Upper lobe of left lung (tissue), 6 donors: ENCODE measurements around the gene RSRP1. TPM values are rescaled to one million over a fixed set of nuclear protein-coding genes. Genes with fewer than 3 reads are reported as not detected.

Source experiments
- ATAC-seq, 2 donors: fragments of 200-7000 bp; cut with Tn5 transposase; one replicate each; pipeline ENCODE4 v1.9.1; 2022; ENCODE audit warnings: mild to moderate bottlenecking in 2 of 2, moderate library complexity in 2 of 2; ENCODE audit not compliant: low FRiP score in 2 of 2
- DNase-seq, 2 donors: peaks; one replicate each; pipeline ENCODE4 v3.0.0-alpha.2; 2019 to 2020
- H3K27ac ChIP-seq, 4 donors: fragments of 200-600 bp; sonication (generic); one replicate each; pipeline ENCODE4 v1.5.1; 2016 to 2019
- H3K27me3 ChIP-seq, 4 donors: fragments of 200-600 bp; sonication (generic); one replicate each; pipeline ENCODE4 v1.5.1; 2017 to 2019
- H3K36me3 ChIP-seq, 4 donors: fragments of 200-600 bp; sonication (generic); one replicate each; pipeline ENCODE4 v1.5.1; 2016 to 2019
- H3K4me1 ChIP-seq, 4 donors: fragments of 200-600 bp; sonication (generic); one replicate each; pipeline ENCODE4 v1.5.1; 2018 to 2019
- H3K4me3 ChIP-seq, 4 donors: fragments of 200-600 bp; sonication (generic); one replicate each; pipeline ENCODE4 v1.5.1; 2017 to 2019; ENCODE audit warnings: mild to moderate bottlenecking in 2 of 4, moderate library complexity in 1 of 4
- H3K9me3 ChIP-seq, 4 donors: fragments of 200-600 bp; sonication (generic); one replicate each; pipeline ENCODE4 v1.5.1; 2018 to 2019
- CTCF ChIP-seq, 6 experiments: fragments of 450-650 bp in 4 of 6; fragments of 200-600 bp in 2 of 6; sonication (generic) in 2 of 6; IDR thresholded peaks; one replicate each; pipeline ENCODE4 v1.5.1; 2016 to 2019; ENCODE audit warnings: antibody characterized with exemption in 6 of 6
- EP300 ChIP-seq, 4 donors: sonication (generic); formaldehyde crosslinking; IDR thresholded peaks; one replicate each; pipeline ENCODE4 v1.5.1; 2017; ENCODE audit warnings: antibody characterized with exemption in 4 of 4, control low read depth in 2 of 4
- POLR2A ChIP-seq, 4 donors: fragments of 450-650 bp; IDR thresholded peaks; one replicate each; pipeline ENCODE4 v1.5.1; 2016 to 2017; ENCODE audit warnings: antibody characterized with exemption in 4 of 4, mild to moderate bottlenecking in 2 of 4
- POLR2AphosphoS5 ChIP-seq, 2 donors: sonication (generic); formaldehyde crosslinking; IDR thresholded peaks; one replicate each; pipeline ENCODE4 v1.5.1; 2017; ENCODE audit warnings: antibody characterized with exemption in 2 of 2
- WGBS, 2 donors: methylation state at CpG; one replicate each; pipeline ENCODE4 v1.1.5; 2017 to 2018; 5-methylcytosine and 5-hydroxymethylcytosine counted together
- total RNA-seq, 6 donors: library from RNA; depleted of rRNA in 4 of 6; stranded (reverse); fragments of >200 nt in 4 of 6; gene quantifications; one replicate each; pipeline versions ENCODE4 v1.1.0 to v1.2.1, GENCODE V29; 2016 to 2021
- donor health status: DM: no; HTN: no; CAD: no; lungs with moderate emphysema.
- donor health status: DM: no; HTN: yes; CAD: no; lungs with severe emphysema.

RSRP1 gene
- total RNA-seq, 6 donors from 2014 or later = 62.0 to 563 (median 161) TPM

GRCh38 chr1:25257196-25257595 lies 9.9 kb upstream of the RSRP1 start:
- H3K9me3 ChIP-seq = no peaks in the 10 kb centered on the region
- H3K27me3 ChIP-seq = no peaks in the 10 kb centered on the region
- no peak for TF ChIP-seq CTCF (IDR thresholded peaks at IDR 0.05)
- no peak for TF ChIP-seq EP300 (IDR thresholded peaks at IDR 0.05)
- TF ChIP-seq POLR2AphosphoS5 (IDR thresholded peaks at IDR 0.05) = no peak
- no peak for TF ChIP-seq POLR2A (IDR thresholded peaks at IDR 0.05)
- peaks cover 0 to 10% (median 6%) of the 10 kb centered on the region in 4 donors for H3K4me1 ChIP-seq
- H3K27ac ChIP-seq = no peak overlapping the region
- no peaks in the 10 kb centered on the region for H3K36me3 ChIP-seq
- no peak overlapping the region for H3K4me3 ChIP-seq
- no peak for DNase-seq
- 51 to 71% methylated on average over 1 of the region's 1 CpG for WGBS, 2 donors
- no peak for ATAC-seq

GRCh38 chr1:25256578-25256965 lies 9.3 kb upstream of the RSRP1 start:
- Histone ChIP-seq H3K27ac (no peak overlapping the region), H3K4me1 (peaks cover 0 to 10% (median 6%) of the 10 kb centered on the region in 4 donors), H3K9me3 (no peaks in the 10 kb centered on the region), H3K4me3 (no peak overlapping the region), H3K27me3 (no peaks in the 10 kb centered on the region), H3K36me3 (no peaks in the 10 kb centered on the region)
- no peak for DNase-seq
- 88 to 96% methylated on average over 5 of the region's 5 CpGs for WGBS, 2 donors
- no peak for ATAC-seq
- no peak for TF ChIP-seq POLR2A (IDR thresholded peaks at IDR 0.05)
- TF ChIP-seq EP300 (IDR thresholded peaks at IDR 0.05) = no peak
- no peak for TF ChIP-seq POLR2AphosphoS5 (IDR thresholded peaks at IDR 0.05)
- no peak for TF ChIP-seq CTCF (IDR thresholded peaks at IDR 0.05)

- ATAC-seq (no peak), DNase-seq (no peak)
- Histone ChIP-seq H3K9me3 (no peaks in the 10 kb centered on the region), H3K27me3 (no peaks in the 10 kb centered on the region), H3K4me3 (no peak overlapping the region), H3K27ac (no peak overlapping the region), H3K4me1 (peaks cover 0 to 9% (median 5%) of the 10 kb centered on the region in 4 donors), H3K36me3 (no peaks in the 10 kb centered on the region)
- TF ChIP-seq POLR2AphosphoS5 (IDR thresholded peaks at IDR 0.05) = no peak
- WGBS, 2 donors = 81 to 84% methylated on average over 18 of the region's 18 CpGs
Measured at GRCh38 chr1:25255706-25256577, 8.7 kb upstream of the RSRP1 start.

GRCh38 chr1:25253911-25254310 lies 6.7 kb upstream of the RSRP1 start:
- Histone ChIP-seq H3K27ac (peak overlapping the region in 1 of 4 donors; percentile 42), H3K4me1 (peaks cover 0 to 3% (median 0%) of the 10 kb centered on the region in 4 donors), H3K4me3 (no peak overlapping the region), H3K9me3 (no peaks in the 10 kb centered on the region), H3K27me3 (no peaks in the 10 kb centered on the region), H3K36me3 (no peaks in the 10 kb centered on the region)
- DNase-seq (no peak), ATAC-seq (no peak)
- TF ChIP-seq EP300 (IDR thresholded peaks at IDR 0.05) (no peak), POLR2AphosphoS5 (IDR thresholded peaks at IDR 0.05) (no peak), POLR2A (IDR thresholded peaks at IDR 0.05) (no peak), CTCF (IDR thresholded peaks at IDR 0.05) (no peak)
- 84 to 87% methylated on average over 2 of the region's 2 CpGs for WGBS, 2 donors

GRCh38 chr1:25247829-25248754 lies 838 bp upstream of the RSRP1 start:
- Histone ChIP-seq H3K4me1 (peaks cover 22 to 35% (median 24%) of the 10 kb centered on the region in 4 donors), H3K27ac (peak overlapping the region; percentile 99 to 100 (median 100)), H3K4me3 (peak overlapping the region; percentile 52 to 96 (median 80)), H3K36me3 (peaks cover 24 to 35% (median 30%) of the 10 kb centered on the region in 4 donors), H3K27me3 (no peaks in the 10 kb centered on the region), H3K9me3 (no peaks in the 10 kb centered on the region)
- no peak for ATAC-seq
- TF ChIP-seq POLR2A (IDR thresholded peaks at IDR 0.05) (no peak), POLR2AphosphoS5 (IDR thresholded peaks at IDR 0.05) (no peak), CTCF (IDR thresholded peaks at IDR 0.05) (peak in 1 of 6 experiments; percentile 4), EP300 (IDR thresholded peaks at IDR 0.05) (no peak)
- whole genome bisulfite sequencing, 2 donors = 24 to 47% methylated on average over 15 to 29 of the region's 30 CpGs
- DNase-seq = no peak
